GM18907 (cell line): ENCODE data around the gene YPEL4.

Source experiments
- ATAC-seq: cut with Tn5 transposase; IDR thresholded peaks from one replicate; pipeline ENCODE4 v1.9.1; 2021; ENCODE audit warnings: mild to moderate bottlenecking, moderate library complexity; ENCODE audit not compliant: unreplicated experiment

Gene YPEL4

DNA sequence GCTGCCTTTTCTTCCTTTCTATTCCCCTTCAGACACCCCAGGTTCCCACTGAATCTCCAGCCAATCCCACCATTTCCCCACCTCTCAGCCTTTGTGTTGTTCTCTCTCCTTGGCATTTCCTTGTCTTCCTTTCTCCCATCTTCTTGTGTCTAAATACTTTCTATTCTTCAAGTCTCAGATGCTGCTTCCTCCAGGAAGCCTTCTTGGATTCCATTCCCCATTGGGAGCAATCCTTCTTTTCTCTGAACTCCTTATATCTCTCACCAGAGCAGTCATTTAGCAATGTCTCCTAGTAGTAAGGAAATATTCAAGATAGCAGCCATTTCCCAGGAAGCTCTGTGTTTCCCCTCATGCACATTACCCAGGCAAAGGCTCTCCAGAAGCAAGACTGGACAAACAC is 15.4 kb downstream of the YPEL4 start:
- no peak for ATAC-seq

DNA sequence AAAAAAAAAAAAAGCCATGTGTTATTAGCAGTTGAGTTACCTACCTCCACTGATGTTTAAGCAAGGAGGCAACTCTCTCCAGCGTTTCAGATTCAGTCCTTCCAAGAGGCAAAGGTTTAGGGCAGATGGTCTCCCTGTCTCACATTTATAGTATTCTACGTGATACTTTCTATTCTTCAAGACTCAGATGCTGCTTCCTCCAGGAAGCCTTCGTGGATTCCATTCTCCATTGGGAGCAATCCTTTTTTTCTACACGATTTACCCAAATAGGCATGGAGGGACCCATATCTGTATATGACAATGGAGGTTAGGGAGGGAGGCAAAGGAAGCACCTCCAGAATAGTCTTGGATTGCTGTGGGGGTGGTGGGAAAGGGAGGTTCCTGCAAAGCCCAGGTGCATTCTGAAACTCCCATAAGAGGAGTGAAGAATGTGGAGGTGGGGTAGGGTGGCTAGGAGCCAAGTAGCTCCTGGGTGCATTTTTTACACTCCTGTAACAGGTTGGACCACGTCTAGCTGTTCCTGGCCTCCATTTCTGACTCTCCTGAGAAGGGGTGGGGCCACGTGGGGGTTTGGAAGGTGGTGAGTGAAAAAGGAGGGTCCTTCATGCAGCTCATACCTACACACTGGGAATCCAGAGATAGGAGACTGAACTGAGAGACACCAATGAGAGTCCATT is 16.2 kb downstream of the YPEL4 start:
- no peak for ATAC-seq

DNA sequence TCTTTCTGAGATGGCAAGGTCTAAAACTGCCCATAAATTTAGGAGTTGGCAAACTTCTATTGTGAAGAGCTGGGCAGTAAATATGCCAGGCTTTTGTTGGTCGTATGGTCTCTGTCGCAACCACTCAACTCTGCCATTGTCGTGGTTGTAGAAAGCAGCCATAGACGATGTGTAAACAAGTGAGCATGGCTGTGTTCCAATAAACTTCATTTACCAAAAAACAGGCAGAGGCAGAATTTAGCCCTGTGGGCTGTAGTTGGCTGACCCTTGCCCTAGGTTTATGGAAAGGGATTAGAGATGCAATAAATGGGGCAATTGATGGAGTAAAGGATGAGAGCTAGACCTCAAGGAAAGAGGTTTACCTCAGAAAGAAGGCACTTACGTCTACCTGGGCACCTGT is 17.6 kb downstream of the YPEL4 start:
- ATAC-seq: no peak

DNA sequence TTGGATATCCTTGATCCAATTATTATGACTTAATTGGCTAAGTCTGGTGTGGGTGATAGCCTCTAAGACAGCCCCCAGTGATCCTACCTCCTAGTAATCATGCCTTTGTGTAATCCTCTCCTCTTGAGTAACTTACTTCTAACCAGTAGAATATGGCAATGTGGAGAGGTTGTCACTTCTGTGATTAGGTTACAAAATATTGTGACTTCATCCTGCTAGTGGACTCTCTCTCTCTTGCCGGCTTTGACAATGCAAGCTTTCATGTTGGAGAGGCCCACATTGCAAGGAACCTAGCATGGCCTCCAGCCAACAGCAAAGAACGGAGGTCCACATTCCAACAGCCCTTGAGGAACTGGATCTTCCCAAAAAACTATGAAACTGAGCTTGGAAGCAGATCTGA is 19.5 kb downstream of the YPEL4 start:
- no peak for ATAC-seq

DNA sequence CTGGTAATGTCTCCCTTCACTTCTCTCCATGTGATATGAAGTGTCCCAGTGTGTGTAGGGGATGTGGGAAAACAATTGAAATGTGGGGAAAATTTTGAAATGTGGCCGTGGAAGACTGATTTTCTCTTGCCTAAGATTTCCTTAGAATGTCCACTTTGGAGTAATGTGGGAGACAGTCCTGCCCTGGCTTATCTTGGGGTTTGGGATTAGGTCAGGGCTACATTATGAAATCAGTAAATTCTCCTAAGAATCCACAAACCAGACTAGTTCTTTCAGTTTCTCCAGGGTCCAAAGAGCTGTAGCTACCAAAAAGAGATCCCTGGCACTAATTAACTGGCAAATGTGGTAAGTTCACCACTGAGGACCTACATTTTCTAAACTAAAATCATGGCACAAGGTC is 22.8 kb downstream of the YPEL4 start:
- ATAC-seq: no peak

DNA sequence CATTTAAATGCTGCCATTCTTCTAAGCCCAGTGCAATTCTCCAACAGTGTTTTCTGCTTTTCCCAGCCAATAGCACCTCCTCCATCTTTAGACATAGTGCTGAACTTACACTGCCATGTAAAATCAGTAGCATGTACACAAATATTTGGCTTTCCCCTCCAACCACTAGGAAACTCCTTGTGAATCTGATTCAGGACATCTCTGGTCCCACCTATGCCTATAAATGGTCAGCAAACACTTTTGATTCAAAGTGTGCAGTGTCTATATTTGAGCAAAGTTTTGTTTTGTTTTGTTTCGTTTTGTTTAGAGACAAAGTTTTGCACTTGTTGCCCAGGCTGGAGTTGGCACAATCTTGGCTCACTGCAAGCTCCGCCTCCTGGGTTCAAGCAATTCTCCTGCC is 24.8 kb downstream of the YPEL4 start:
- ATAC-seq: no peak

DNA sequence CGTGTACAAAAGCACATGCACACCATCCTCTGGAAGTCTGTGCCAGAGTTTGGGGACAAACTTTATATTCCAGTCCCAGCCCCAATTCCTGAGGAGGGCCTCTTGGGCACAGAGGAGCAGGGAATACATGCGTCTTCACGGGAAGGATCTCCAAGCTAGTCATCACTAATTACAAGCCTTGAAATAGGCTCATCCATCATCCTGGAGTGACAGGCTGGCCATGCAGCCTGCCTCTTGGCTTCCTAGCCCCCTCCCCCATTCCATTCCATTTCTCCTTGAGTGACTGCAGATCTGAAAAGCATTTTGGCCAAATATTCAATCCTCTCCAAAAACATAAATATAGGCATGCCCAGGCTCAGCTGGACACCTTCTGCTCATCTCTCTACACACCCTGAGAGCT is 27.4 kb downstream of the YPEL4 start:
- no peak for ATAC-seq

DNA sequence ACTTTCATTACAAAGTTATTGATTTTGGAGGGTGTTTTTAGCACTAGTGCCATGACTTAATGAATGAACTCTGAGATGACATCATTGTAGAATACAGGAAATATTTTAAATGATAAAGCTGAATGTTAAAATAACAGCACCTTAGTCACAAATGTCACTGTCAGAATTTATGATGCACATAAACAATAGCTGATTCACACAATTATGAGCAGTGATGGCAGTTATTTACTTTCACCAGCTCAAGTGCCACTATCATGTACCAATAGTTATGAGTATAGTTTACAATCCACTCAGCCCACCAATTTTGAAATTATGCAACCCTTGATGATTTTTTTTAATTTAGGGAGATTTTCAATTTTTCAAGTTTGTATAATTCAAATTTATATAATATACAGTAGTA is 29.2 kb downstream of the YPEL4 start:
- no peak for ATAC-seq

DNA sequence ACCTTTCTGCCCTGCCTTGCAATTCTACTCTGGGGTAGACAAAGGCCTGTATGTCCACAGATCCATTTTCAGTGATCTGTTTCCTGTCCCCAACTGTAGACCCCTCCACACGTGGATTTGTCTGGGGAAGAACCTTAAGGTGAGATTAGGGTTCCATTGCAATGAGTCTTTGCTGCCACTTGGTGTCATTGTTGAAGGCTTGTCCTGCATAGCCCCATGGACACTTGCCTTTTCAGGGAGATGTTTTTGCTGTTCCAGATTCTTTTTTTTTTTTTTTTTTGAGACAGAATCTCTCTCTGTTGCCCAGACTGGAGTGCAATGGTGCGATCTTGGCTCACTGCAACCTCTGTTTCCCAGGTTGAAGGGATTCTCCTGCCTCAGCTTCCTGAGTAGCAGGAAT is 30.4 kb downstream of the YPEL4 start:
- no peak for ATAC-seq

DNA sequence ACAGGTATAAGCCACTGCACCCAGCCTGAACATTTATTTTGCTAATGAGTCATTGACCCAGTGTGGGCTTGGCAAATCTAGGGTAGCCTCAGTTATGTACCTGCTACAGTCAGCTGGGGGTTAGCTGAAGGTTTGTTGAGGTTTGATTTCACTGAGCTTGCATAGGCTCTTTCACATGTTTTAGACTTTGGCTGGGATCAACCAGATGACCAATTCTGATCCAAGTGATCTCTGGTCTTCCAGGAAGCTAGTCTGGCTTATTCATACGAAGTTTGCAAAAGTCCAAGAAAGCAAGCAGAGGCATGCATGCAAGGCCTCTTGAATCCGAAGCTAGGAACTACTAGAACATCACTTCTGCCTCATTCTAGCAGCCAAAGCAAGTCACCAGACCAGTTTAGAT is 31.3 kb downstream of the YPEL4 start:
- no peak for ATAC-seq

DNA sequence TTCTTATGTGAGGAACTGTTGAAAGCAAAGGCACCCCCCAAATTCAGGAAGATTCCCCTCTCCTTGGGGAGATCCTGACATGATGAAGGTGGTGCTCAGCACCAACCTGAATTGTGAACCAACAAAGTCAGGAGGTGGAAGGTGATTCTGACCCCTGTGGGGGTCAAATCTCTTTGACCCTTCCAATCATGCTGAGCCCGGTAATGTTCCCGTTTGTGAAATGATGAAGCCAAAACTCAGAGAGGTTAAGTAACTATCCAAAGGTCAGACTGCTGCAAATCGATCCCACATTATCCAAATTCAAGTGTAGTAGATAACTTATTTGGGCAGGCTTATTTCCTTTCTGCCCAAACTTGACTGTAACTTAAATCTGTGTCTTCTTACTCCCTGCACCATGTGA is 33.1 kb downstream of the YPEL4 start:
- ATAC-seq: no peak

DNA sequence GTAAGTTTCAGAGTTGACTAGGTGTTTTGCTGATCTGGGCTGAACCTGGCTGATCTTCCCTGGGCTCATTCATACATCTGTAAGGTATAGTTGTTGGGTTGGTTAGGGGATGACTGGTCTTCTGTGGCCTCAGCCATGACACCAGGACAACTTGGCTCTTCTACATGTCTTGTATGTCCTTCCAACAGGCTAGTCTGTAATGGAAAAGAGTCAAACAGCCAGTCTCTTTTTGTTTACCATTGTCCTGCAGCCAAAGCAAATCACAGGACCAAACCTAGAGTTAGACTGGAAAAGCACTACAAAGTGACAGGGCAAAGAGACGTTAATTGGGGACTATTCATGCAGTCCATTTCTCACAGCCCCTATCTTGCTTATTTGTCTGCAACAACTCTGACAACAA is 34.4 kb downstream of the YPEL4 start:
- no peak for ATAC-seq

DNA sequence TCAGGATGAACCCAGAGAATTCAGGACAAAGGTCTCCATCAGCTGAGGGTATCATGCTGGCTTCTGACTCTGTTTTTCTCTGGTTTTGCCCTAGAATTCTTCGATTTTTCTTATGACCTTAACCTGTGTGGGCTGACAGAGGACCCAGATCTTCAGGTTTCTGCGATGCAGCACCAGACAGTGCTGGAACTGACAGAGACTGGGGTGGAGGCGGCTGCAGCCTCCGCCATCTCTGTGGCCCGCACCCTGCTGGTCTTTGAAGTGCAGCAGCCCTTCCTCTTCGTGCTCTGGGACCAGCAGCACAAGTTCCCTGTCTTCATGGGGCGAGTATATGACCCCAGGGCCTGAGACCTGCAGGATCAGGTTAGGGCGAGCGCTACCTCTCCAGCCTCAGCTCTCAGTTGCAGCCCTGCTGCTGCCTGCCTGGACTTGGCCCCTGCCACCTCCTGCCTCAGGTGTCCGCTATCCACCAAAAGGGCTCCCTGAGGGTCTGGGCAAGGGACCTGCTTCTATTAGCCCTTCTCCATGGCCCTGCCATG is 35.4 kb downstream of the YPEL4 start:
- no peak for ATAC-seq

DNA sequence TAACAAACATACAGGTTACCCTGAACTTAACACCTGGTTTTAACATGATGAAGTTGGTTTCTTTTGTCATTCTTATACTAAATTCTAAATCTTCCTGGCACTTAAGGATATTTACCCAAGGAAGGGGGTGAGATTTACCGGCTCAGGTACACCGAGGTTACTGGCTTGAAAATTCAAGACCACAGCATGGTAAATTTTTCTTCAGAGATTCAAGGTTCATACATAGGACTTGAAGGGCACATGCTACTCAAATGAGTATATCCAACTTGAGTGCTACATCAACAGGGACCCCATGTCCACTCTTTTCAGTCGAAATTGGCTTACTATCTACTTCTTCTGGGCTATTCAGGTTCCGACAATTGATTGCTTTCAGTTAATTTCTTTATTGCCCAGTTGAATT is 39.5 kb downstream of the YPEL4 start:
- ATAC-seq: no peak

DNA sequence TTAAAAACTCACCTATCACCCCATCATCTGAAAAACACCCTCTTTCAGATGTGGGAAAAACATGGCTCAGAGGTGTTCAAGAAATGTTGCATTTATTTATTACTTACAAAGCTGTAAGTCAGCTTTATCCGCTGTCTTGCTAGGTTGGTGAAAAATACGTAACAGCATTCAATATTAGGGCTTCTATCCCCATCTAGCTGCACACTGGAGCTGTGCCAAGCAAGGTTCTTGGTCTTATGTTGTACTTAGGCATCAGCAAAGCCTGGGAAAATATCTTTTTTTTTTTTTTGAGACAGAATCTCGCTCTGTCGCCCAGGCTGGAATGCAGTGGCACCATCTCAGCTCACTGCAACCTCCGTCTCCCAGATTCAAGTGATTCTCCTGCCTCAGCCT is 44.7 kb downstream of the YPEL4 start:
- ATAC-seq: no peak

DNA sequence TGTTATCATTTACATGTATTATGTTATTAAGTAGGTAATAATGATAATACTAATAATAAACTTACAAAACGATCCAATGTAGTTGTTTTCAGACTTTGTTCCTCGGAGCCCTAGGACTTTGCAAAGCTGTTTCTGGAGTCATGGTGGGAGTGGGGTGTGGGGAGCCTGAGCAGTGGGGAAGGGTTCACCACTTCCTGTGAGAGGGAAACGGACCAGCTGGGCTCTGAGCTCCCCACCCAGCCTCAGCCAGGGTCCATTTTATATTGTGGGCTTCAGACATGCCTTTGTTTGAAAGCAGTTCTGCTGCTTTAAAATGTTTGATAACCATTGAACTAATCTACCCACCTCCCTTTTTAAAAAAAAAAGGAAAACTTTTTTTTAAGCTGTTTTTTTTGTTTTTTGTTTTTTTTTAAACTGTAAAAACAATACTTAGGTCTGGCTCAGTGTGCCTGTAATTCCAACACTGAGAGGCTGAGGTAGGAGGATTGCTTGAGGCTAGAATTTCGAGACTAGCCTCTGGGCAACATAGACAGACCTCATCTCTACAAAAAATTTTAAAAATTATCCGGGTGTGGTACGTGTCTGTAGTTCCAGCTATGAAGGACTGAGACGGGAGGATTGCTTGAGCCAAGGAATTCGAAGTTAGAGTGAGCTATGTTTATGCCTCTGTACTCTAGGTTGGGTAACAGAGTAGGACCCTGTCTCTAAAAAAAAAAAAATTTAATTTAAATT is 45.2 kb downstream of the YPEL4 start:
- ATAC-seq: no peak

DNA sequence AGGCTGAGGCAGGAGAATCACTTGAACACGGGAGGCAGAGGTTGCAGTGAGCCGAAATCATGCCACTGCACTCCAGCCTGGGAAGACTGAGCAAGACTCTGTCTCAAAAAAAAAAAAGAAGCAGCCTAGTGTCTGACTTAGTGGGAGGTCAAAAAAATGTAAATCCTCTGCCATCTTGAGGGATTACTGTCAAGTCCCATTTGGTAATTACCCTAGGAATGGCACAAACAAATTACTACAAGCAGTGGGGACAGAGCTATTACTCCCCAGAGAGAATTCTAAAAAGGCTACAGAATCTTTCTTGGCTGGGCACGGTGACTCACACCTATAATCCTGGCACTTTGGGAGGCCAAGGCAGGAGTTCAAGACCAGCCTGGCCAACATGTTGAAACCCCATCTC is 48.4 kb downstream of the YPEL4 start:
- no peak for ATAC-seq

DNA sequence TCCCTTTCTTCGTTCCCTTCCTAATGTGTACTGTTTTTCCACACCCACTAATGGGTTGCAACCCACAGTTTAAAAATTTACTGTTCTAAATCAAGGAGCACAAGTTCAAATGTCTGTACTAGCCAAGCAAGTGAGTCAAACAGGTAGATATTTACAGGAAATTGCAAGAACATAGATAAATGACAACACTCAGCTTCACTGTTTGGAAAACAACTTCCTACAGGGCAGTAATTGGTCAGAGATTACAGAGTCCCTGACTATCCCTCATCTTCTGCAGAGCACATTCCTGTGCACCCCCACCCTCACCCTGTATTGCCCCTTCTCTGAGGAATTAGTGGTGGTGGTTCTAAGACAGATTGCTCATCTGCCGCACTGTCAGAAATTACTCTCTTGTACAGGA is 50.3 kb downstream of the YPEL4 start:
- no peak for ATAC-seq

DNA sequence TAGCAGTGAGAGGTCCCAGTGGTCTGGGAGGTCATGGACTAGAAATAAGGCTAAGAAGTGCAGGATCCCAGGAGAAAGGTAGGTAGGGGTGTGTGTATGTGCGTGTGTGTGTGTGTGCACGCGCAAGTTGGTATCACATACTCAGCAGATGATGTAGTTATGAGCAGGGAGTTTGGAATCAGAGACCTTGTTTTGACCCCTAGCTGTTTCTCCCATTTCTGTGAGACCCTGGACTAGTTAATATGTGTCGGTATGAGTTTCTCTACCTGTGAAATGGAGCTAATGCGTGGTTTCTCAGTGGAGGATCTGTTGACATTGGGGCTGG is 50.9 kb downstream of the YPEL4 start:
- no peak for ATAC-seq

DNA sequence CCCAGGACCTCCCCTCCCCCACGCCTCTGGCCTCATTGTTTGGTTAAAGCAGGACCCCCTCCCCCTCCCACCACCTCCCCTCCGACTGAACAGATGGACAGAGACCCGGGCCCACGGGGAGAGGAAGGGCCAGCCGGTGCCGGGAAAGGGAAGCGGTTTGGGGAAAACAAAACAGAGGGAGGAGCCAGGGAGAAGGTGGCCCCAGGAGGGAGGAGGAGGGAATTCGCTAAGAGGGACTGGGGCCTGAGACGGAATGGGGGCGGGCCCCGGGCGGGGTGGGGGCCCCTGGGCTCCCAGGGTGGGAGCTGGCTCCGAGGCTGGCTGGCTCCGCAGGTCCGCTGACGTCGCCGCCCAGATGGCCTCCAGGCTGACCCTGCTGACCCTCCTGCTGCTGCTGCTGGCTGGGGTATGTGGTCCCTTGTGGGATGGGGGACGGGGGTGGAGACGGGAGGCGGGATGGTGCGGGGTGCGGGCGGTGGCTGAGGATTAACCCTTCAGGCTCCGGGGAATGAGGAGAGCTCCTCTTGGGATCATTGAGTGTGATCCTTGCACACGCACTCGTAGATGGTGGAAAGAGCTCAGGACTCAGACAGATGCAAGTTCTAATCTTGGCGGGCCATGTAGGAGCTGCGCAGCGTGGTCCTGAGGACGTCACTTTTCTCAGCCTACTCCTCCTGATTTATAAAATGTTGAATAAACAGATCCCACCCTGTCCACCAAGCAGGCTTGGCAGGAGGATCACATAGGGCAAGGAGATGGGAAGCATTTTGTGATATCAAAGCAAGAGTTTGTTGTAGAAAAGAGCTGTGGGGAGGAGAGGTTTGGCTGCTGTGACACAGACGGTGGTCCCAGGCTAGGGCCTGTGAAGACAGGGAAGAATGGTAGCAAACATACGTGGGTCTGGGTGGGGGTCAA is 51.5 kb downstream of the YPEL4 start:
- ATAC-seq: no peak

DNA sequence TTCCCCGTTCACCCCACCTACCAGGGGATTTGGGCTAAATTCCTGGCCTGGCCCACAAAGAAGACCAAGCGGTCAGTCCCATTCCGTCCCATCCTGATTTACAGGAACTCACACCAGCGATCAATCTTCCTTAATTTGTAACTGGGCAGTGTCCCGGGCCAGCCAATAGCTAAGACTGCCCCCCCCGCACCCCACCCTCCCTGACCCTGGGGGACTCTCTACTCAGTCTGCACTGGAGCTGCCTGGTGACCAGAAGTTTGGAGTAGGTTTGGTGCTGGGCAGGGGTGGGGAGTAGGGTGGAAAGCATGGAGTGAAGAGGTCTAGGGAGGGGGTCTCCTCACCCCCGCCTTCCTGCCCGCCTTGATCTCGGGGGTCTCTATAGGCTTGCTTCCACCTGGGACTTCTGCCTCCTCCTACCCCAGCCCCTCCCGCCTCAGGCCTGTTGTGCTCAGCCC is 52.2 kb downstream of the YPEL4 start, which contains the start of gene SERPING1:
SERPING1 (plus strand) TSS at position 225 of the 455 bp plus-strand sequence. CDS start 586 bp downstream, outside the sequence.
- no peak for ATAC-seq
